HT1080 (cell line): ENCODE measurements around the gene FOXK2. TPM values are rescaled to one million over a fixed set of nuclear protein-coding genes. Genes with fewer than 3 reads are reported as not detected.
"Not testable (repeated sequence)": the region's sequence is repeated elsewhere in the genome, so short reads cannot be mapped to it uniquely, and the experiment has no call there.

Experiments
- DNase-seq: peaks from one replicate; pipeline ENCODE4 v3.0.0-alpha.2; 2015; ENCODE audit warnings: low read depth
- total RNA-seq: library from RNA; depleted of rRNA; stranded (reverse); fragments of >200 nt; shearing (Covaris generic); gene quantifications from 2 replicates; pipeline ENCODE4 v1.2.3, GENCODE V29; 2014

The FOXK2 gene
- total RNA-seq, 1 experiment from 2014 or later: 47.8 TPM

GRCh38 chr17:82561429-82562035 is 42.0 kb downstream of the FOXK2 start:
- DNase-seq: no peak

- DNase-seq: not testable (repeated sequence)
Observed at GRCh38 chr17:82562718-82563220, 43.2 kb downstream of the FOXK2 start.

GRCh38 chr17:82563318-82563717 is 43.8 kb downstream of the FOXK2 start:
- no peak for DNase-seq

- not testable (repeated sequence) for DNase-seq
Observed at GRCh38 chr17:82563745-82564144, 44.2 kb downstream of the FOXK2 start.

GRCh38 chr17:82564241-82564640 is 44.7 kb downstream of the FOXK2 start:
- DNase-seq: no peak

- DNase-seq: no peak
Observed at GRCh38 chr17:82565551-82565950, 46.0 kb downstream of the FOXK2 start.

GRCh38 chr17:82566129-82566960 is 46.8 kb downstream of the FOXK2 start:
- DNase-seq: no peak

- no peak for DNase-seq
Observed at GRCh38 chr17:82567286-82567685, 47.8 kb downstream of the FOXK2 start.

- DNase-seq: no peak
Observed at GRCh38 chr17:82568997-82569393, 49.5 kb downstream of the FOXK2 start.

GRCh38 chr17:82569621-82570020 is 50.1 kb downstream of the FOXK2 start:
- DNase-seq: no peak

- no peak for DNase-seq
Observed at GRCh38 chr17:82570277-82570676, 50.7 kb downstream of the FOXK2 start.

- no peak for DNase-seq
Observed at GRCh38 chr17:82571855-82572254, 52.3 kb downstream of the FOXK2 start.

- DNase-seq: no peak
Observed at GRCh38 chr17:82574041-82574440, 54.5 kb downstream of the FOXK2 start.

GRCh38 chr17:82575581-82576221 is 56.2 kb downstream of the FOXK2 start:
- not testable (repeated sequence) for DNase-seq

- no peak for DNase-seq
Observed at GRCh38 chr17:82577300-82577699, 57.8 kb downstream of the FOXK2 start.

- DNase-seq: not testable (repeated sequence)
Observed at GRCh38 chr17:82579969-82580368, 60.4 kb downstream of the FOXK2 start.

GRCh38 chr17:82582213-82582612 is 62.7 kb downstream of the FOXK2 start:
- DNase-seq: no peak

- no peak for DNase-seq
Observed at GRCh38 chr17:82582709-82583108, 63.2 kb downstream of the FOXK2 start.

GRCh38 chr17:82583720-82584234 is 64.2 kb downstream of the FOXK2 start:
- no peak for DNase-seq

GRCh38 chr17:82585935-82586575 is 66.5 kb downstream of the FOXK2 start:
- DNase-seq: not testable (repeated sequence)

- no peak for DNase-seq
Observed at GRCh38 chr17:82586576-82587233, 67.2 kb downstream of the FOXK2 start.
